Measurements from ENCODE around the gene FZD10. TPM values are rescaled to one million over a fixed set of nuclear protein-coding genes. Genes with fewer than 3 reads are reported as not detected.

FZD10 gene
- total and polyA plus RNA-seq, 2 donors = 3.5 to 4.3 TPM

- no peak overlapping the region for H3K27ac ChIP-seq (ENCODE audit: low read depth)
- H3K4me3 ChIP-seq (ENCODE audit: low read depth, low read length) = no peak overlapping the region
- no peaks in the 10 kb centered on the region for H3K4me1 ChIP-seq (ENCODE audit: insufficient read depth)
- no peaks in the 10 kb centered on the region for H3K36me3 ChIP-seq (ENCODE audit: insufficient read depth)
- 80% methylated on average over 15 of the region's 15 CpGs for WGBS
- no peak for DNase-seq (ENCODE audit: extremely low spot score)
Observed at GRCh38 chr12:130124605-130125244, 37.5 kb upstream of the FZD10 start.

GRCh38 chr12:130126023-130126432 is 36.2 kb upstream of the FZD10 start:
- no peak for DNase-seq (ENCODE audit: extremely low spot score)
- Histone ChIP-seq H3K36me3 (ENCODE audit: insufficient read depth) (no peaks in the 10 kb centered on the region), H3K4me3 (ENCODE audit: low read depth, low read length) (no peak overlapping the region), H3K4me1 (ENCODE audit: insufficient read depth) (no peaks in the 10 kb centered on the region), H3K27ac (ENCODE audit: low read depth) (no peak overlapping the region)
- WGBS = 65% methylated on average over 13 of the region's 13 CpGs

- Histone ChIP-seq H3K4me1 (ENCODE audit: insufficient read depth) (no peaks in the 10 kb centered on the region), H3K4me3 (ENCODE audit: low read depth, low read length) (no peak overlapping the region), H3K36me3 (ENCODE audit: insufficient read depth) (no peaks in the 10 kb centered on the region), H3K27ac (ENCODE audit: low read depth) (no peak overlapping the region)
- 43% methylated on average over 3 of the region's 3 CpGs for whole genome bisulfite sequencing
- no peak for DNase-seq (ENCODE audit: extremely low spot score)
Observed at GRCh38 chr12:130127532-130127911, 34.7 kb upstream of the FZD10 start.

- Histone ChIP-seq H3K4me1 (ENCODE audit: insufficient read depth) (no peaks in the 10 kb centered on the region), H3K36me3 (ENCODE audit: insufficient read depth) (no peaks in the 10 kb centered on the region), H3K4me3 (ENCODE audit: low read depth, low read length) (no peak overlapping the region), H3K27ac (ENCODE audit: low read depth) (peak overlapping the region; percentile 33)
- WGBS = 44% methylated on average over 21 of the region's 21 CpGs
- DNase-seq (ENCODE audit: extremely low spot score) = no peak
Observed at GRCh38 chr12:130127912-130128789, 34.1 kb upstream of the FZD10 start.

GRCh38 chr12:130128790-130129735 is 33.2 kb upstream of the FZD10 start:
- WGBS = 76% methylated on average over 15 of the region's 15 CpGs
- Histone ChIP-seq H3K27ac (ENCODE audit: low read depth) (no peak overlapping the region), H3K4me1 (ENCODE audit: insufficient read depth) (no peaks in the 10 kb centered on the region), H3K4me3 (ENCODE audit: low read depth, low read length) (no peak overlapping the region), H3K36me3 (ENCODE audit: insufficient read depth) (no peaks in the 10 kb centered on the region)
- DNase-seq (ENCODE audit: extremely low spot score) = no peak

GRCh38 chr12:130130346-130130745 is 31.9 kb upstream of the FZD10 start:
- no peaks in the 10 kb centered on the region for H3K4me1 ChIP-seq (ENCODE audit: insufficient read depth)
- no peak for DNase-seq (ENCODE audit: extremely low spot score)

GRCh38 chr12:130131025-130131424 is 31.2 kb upstream of the FZD10 start:
- Histone ChIP-seq H3K27ac (ENCODE audit: low read depth) (no peak overlapping the region), H3K36me3 (ENCODE audit: insufficient read depth) (no peaks in the 10 kb centered on the region), H3K4me1 (ENCODE audit: insufficient read depth) (no peaks in the 10 kb centered on the region), H3K4me3 (ENCODE audit: low read depth, low read length) (no peak overlapping the region)
- no peak for DNase-seq (ENCODE audit: extremely low spot score)
- 71% methylated on average over 14 of the region's 14 CpGs for WGBS

More at GRCh38 chr12:130130346-130130745, 31.9 kb upstream of the FZD10 start:
- WGBS = 58% methylated on average over 6 of the region's 6 CpGs
- H3K27ac ChIP-seq (ENCODE audit: low read depth) = no peak overlapping the region
- no peaks in the 10 kb centered on the region for H3K36me3 ChIP-seq (ENCODE audit: insufficient read depth)
- H3K4me3 ChIP-seq (ENCODE audit: low read depth, low read length) = no peak overlapping the region

GRCh38 chr12:130131801-130132200 is 30.5 kb upstream of the FZD10 start:
- H3K4me3 ChIP-seq (ENCODE audit: low read depth, low read length) = no peak overlapping the region
- H3K36me3 ChIP-seq (ENCODE audit: insufficient read depth) = no peaks in the 10 kb centered on the region
- 75% methylated on average over 8 of the region's 8 CpGs for WGBS
- H3K27ac ChIP-seq (ENCODE audit: low read depth) = no peak overlapping the region
- DNase-seq (ENCODE audit: extremely low spot score) = no peak
- no peaks in the 10 kb centered on the region for H3K4me1 ChIP-seq (ENCODE audit: insufficient read depth)

GRCh38 chr12:130132831-130133511 is 29.3 kb upstream of the FZD10 start:
- Histone ChIP-seq H3K4me1 (ENCODE audit: insufficient read depth) (no peaks in the 10 kb centered on the region), H3K4me3 (ENCODE audit: low read depth, low read length) (no peak overlapping the region), H3K27ac (ENCODE audit: low read depth) (no peak overlapping the region), H3K36me3 (ENCODE audit: insufficient read depth) (no peaks in the 10 kb centered on the region)
- WGBS = 67% methylated on average over 14 of the region's 14 CpGs
- DNase-seq (ENCODE audit: extremely low spot score) = no peak

- WGBS = 58% methylated on average over 26 of the region's 26 CpGs
Observed at GRCh38 chr12:130133851-130134562, 28.3 kb upstream of the FZD10 start.

GRCh38 chr12:130134563-130134915 is 27.7 kb upstream of the FZD10 start:
- Histone ChIP-seq H3K36me3 (ENCODE audit: insufficient read depth) (no peaks in the 10 kb centered on the region), H3K4me3 (ENCODE audit: low read depth, low read length) (no peak overlapping the region), H3K27ac (ENCODE audit: low read depth) (no peak overlapping the region), H3K4me1 (ENCODE audit: insufficient read depth) (no peaks in the 10 kb centered on the region)
- DNase-seq (ENCODE audit: extremely low spot score) = no peak
- 73% methylated on average over 8 of the region's 8 CpGs for WGBS

More at GRCh38 chr12:130133851-130134562, 28.3 kb upstream of the FZD10 start:
- H3K27ac ChIP-seq (ENCODE audit: low read depth) = no peak overlapping the region
- DNase-seq (ENCODE audit: extremely low spot score) = no peak
- no peaks in the 10 kb centered on the region for H3K36me3 ChIP-seq (ENCODE audit: insufficient read depth)
- no peak overlapping the region for H3K4me3 ChIP-seq (ENCODE audit: low read depth, low read length)
- no peaks in the 10 kb centered on the region for H3K4me1 ChIP-seq (ENCODE audit: insufficient read depth)

- Histone ChIP-seq H3K4me3 (ENCODE audit: low read depth, low read length) (no peak overlapping the region), H3K4me1 (ENCODE audit: insufficient read depth) (no peaks in the 10 kb centered on the region), H3K27ac (ENCODE audit: low read depth) (no peak overlapping the region), H3K36me3 (ENCODE audit: insufficient read depth) (no peaks in the 10 kb centered on the region)
- WGBS = 55% methylated on average over 11 of the region's 11 CpGs
- no peak for DNase-seq (ENCODE audit: extremely low spot score)
Observed at GRCh38 chr12:130136509-130137039, 25.7 kb upstream of the FZD10 start.
